GM21529 (cell line): ENCODE data around the gene FAM83D.
"Not testable (repeated sequence)": the region's sequence is repeated elsewhere in the genome, so short reads cannot be mapped to it uniquely, and the experiment has no call there.

Experiments used
- ATAC-seq: cut with Tn5 transposase; IDR thresholded peaks from one replicate; pipeline ENCODE4 v1.9.1; 2021; ENCODE audit not compliant: unreplicated experiment

The FAM83D gene

DNA sequence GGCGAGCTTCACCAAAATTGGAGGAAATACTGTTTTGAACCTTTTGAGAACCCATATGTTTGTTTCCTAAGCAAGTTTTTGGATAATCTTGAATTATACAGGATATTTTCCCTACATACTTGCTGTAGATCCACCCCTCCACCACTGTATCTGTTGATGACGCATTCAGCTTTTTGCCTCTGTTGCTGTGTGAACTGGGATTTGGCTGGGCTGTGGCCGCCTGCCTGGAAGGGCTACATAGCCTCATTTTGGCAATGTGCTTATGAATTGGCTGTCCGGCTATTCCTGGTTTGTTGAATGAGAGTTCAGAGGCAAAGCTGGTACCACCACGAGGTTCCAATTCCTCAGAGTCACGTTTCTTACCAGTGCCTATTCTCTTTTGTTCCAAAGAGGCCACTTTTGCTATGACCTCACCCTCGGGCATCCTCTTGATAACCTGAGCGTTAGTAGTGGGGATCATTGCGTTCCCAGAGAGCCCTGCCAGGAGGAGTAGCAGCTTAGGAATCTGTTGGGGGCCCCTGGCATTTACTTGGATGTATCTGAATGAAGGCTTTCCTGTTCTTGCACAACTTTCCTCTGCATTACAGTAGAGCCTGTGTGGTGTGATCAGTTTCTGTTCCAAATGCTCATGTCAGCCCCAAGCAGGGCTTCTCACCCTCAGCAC lies 6.4 kb downstream of the FAM83D start:
- ATAC-seq = no peak

GRCh38 chr20:38934530-38934929 lies 8.3 kb downstream of the FAM83D start:
- no peak for ATAC-seq

- no peak for ATAC-seq
Measured at GRCh38 chr20:38935285-38935684, 9.1 kb downstream of the FAM83D start.

DNA sequence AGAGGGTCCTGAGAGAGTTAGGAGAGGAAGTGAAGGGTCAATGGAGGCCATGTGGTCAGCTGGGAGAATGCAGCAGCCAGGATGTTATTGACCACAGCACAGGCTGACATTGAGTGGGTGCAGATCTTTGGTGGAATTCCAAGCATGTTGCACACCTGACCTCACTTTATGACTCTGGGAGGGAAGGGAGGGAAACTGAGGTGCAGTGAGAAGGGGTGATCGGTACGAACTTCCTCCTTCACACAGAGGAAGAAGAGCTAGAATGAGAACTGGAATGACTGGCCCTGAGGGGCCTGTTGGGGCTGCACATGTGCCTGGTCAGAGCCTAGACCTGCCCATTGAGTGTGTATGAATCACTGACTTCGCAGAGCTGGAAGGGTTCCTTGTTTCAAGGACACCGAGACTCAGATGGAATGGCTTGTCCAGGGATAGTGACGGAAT lies 9.8 kb downstream of the FAM83D start:
- ATAC-seq = no peak

DNA sequence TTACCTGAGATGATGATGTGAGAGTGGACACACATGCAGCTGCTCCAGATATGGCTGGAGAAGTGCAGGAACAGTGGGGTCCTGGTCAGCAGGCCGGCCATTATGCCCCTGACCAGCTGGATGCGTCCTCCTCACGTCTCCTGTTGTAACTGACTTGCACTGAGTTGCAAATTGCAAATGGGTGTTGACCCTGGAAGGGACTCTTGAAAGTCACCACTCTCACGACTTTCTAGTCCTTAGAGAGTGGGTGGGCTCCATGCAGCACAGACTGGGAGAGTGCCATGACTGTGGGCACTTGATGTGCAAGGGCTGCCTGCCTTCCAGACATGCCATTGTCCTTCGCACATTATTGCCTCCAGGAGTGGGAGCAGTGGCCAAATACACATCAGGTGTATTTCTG lies 10.8 kb downstream of the FAM83D start:
- ATAC-seq = no peak

GRCh38 chr20:38937978-38938473 lies 11.8 kb downstream of the FAM83D start:
- no peak for ATAC-seq

- no peak for ATAC-seq
Measured at GRCh38 chr20:38939686-38940085, 13.5 kb downstream of the FAM83D start.

DNA sequence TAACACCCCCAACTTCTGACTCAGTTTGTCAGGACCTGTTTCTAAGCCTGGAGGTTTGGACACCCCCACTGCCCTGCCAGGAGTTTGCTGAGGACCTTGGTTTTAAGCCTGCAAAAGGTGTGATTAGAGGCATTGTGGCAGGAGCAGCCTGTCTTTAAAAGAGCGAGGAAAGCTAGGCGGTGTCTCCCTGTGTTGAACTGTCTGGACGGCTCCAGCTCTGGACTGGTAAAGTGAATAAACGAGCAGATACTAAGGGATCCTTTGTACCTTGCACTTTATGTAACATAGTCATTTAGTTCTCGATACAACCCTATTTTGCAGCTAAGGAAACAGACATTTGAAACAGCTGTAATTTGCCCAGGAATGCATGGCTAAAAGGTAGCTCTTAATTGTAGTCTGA lies 14.4 kb downstream of the FAM83D start:
- ATAC-seq = no peak

DNA sequence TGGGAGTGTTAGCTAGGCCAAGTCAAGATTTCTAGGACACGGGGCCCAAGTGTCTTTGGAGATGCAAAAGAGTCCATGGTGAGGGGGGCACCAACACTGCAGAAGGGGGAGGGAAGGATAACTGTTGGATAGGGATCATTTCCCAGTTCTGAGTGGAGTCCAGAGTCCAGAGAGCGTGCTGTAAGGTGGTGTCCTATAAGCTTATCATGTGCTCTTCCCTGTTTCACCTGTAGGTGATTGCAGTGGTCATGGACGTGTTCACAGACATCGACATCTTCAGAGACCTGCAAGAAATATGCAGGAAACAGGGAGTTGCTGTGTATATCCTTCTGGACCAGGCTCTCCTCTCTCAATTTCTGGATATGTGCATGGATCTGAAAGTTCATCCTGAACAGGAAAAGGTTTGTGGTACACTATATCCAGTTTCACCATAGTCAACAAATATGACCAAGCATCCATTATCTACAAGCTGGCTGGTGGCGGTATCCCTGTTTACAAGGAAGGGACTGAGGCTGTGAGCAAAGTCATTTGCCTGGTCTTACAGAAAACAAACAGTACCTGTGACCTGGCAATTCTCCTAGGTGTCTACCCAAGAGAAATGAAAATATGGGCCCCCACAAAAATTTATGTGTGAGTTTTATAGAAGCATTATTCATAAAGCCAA lies 15.6 kb downstream of the FAM83D start:
- no peak for ATAC-seq

- ATAC-seq = no peak
Measured at GRCh38 chr20:38945012-38945411, 18.8 kb downstream of the FAM83D start.

DNA sequence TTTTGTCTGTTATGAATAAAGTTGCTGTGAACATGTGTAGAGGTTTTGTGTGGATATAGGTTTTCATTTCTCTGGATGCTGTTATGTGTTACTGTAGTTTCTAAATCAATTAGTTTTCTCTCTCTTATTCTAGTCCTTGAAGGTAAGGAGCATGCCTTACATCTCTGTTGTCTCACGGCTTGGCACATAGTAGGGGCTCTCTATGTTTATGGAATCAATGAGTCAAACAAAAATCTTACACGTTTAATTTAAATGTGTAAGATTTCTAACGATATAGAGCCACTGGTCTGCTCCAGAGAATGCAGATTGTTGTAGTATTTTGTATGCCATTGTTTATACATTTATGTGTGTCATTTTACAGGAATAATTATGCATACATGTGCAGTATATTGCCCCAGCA lies 20.6 kb downstream of the FAM83D start:
- ATAC-seq = no peak

DNA sequence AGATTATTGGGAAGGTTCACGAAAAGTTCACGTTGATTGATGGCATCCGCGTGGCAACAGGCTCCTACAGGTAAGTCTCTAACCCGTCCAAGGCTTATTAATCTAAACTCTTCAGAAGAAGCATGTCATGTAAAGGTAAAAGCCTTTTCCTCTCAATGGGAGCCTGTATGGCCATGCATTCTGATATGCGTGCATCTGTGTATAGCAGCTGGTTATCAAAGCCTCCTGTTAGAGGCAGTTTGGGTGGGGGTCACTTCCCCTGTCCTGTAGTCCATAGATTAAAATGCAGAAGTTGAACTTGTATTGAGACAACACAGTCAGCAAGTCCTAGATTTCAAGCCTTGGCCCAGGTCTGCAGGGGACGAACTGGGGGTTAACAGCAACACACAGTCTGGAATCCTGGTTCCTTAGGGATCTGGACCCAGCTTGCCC lies 21.7 kb downstream of the FAM83D start:
- no peak for ATAC-seq

GRCh38 chr20:38950254-38950653 lies 24.0 kb downstream of the FAM83D start:
- ATAC-seq = no peak

DNA sequence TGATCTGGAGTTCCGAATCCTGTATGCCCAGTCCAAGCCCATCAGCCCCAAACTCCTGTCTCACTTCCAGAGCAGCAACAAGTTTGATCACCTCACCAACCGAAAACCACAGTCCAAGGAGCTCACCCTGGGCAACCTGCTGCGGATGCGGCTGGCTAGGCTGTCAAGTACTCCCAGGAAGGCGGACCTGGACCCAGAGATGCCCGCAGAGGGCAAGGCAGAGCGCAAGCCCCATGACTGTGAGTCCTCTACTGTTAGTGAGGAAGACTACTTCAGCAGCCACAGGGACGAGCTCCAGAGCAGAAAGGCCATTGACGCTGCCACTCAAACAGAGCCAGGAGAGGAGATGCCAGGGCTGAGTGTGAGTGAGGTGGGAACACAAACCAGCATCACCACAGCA lies 25.4 kb downstream of the FAM83D start:
- no peak for ATAC-seq

- ATAC-seq = no peak
Measured at GRCh38 chr20:38952153-38952552, 25.9 kb downstream of the FAM83D start.

DNA sequence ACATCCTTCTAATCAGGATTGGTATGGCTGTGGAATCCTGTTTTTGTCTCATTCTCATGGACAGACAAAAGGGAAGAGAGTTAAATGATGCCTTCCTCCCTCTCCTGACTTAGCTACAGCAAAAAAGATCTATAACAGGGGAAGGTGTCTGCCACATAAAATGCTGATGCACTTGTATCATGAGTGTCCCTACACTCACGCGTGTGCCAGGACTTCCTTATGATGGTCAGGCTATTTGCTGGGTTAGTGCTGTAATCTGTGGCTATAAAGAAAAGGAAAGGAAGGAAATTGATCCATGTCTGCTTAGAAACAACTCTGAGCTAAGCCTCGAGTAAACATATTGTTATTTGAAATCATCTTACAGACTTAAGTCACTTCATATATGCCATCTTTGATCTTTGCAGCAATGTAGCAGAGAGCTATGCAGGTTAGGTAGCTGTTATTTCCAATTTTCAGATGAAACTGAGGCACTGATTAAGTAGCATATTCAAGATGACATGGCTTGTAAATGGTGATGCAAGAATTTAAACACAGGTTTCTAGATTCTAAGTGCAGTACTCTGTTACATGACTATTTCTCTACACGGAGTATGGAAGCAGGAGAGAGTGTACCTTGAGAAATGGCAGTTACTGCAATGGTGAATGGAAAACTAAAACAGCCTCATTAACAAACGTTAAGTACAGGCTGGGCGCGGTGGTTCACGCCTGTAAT lies 27.6 kb downstream of the FAM83D start:
- ATAC-seq = no peak

DNA sequence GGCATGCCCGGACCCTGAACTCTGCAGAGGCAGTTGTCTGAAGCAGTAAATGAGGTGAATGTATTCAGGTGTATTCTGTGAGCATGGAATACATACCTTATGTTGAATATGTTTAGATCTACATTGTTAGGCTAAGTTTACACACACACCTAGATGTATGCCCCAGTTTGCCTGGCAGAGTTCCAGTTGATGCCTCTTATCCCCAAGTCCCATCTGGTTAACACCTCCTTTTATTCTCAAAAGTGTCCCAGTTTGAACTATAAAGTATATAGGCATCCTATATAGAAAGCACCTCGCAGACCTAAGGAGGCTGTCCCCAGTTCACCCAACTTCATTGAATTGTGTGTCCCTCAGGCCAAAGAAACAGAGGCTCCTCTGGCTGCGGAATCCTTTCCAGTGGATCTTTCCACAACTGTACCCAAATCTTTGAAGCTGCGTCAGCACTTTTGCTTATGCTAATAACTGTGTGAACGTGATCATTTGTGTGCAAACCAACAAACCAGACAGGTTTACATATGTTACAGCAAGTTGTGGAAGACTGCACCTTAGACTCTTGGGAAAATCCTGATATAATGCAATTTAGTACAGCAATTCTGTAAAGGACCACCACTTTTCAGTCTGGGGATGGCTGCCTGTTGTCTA lies 31.1 kb downstream of the FAM83D start:
- ATAC-seq = no peak

GRCh38 chr20:38957915-38958485 lies 31.8 kb downstream of the FAM83D start:
- ATAC-seq = no peak

- ATAC-seq = not testable (repeated sequence)
Measured at GRCh38 chr20:38960187-38960687, 34.0 kb downstream of the FAM83D start.

DNA sequence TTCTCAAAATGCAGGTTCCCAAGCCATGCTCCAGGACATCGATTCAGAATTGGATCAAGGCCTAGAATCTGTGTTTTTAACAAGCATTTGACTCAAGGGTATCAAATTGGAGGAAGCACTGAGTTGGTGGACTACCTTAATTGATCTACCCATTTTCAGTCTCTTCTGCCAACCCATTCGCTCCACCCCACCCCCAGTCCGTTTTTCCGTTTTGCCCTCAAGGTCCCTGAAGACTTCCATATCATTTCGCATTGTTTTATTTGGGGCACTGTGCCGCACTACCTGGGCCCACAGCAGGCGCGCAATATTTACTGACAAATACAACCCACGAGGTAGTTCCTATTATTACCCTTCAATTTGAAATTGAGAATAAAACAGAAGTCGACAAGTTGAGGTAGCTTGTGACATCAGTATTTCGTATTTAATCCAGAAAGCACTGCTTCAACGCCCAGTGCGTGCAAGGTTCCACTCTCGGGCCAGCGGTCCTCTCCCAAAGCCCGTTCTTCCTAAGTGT lies 35.4 kb downstream of the FAM83D start:
- ATAC-seq = no peak
